ENCODE measurements around the gene DEDD.

DNA sequence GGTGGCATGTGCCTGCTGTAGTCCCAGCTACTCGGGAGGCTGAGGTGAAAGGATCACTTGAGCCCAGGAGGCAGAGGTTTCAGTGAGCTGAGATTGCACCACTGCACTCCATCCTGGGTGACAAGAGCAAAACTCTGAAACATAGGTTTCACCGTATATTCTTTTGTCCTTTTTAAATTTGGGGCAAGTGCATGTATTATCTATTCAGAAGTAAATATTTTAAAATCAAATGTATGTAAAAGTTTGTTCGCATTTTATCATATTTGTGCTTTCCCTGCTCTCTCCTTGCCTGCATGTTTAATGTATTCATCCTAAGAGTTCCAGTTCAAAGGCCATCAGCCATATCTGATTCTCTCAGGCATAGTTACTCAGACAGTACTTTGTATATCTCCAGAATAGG, 13.4 kb upstream of the DEDD start:
- TF ChIP-seq, protein P1, sequence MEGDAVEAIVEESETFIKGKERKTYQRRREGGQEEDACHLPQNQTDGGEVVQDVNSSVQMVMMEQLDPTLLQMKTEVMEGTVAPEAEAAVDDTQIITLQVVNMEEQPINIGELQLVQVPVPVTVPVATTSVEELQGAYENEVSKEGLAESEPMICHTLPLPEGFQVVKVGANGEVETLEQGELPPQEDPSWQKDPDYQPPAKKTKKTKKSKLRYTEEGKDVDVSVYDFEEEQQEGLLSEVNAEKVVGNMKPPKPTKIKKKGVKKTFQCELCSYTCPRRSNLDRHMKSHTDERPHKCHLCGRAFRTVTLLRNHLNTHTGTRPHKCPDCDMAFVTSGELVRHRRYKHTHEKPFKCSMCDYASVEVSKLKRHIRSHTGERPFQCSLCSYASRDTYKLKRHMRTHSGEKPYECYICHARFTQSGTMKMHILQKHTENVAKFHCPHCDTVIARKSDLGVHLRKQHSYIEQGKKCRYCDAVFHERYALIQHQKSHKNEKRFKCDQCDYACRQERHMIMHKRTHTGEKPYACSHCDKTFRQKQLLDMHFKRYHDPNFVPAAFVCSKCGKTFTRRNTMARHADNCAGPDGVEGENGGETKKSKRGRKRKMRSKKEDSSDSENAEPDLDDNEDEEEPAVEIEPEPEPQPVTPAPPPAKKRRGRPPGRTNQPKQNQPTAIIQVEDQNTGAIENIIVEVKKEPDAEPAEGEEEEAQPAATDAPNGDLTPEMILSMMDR (IDR thresholded peaks at IDR 0.05) = no peak
- TF ChIP-seq POLR2A (IDR thresholded peaks at IDR 0.05) = no peak

All from Peyer's patch (tissue), 4 donors.